ENCODE results near the gene CCDC12. TPM values are rescaled to one million over a fixed set of nuclear protein-coding genes. Genes with fewer than 3 reads are reported as not detected.
A peak's percentile ranks its signal among the peaks of the same experiment; 100 is the strongest.

The CCDC12 gene
- total RNA-seq, 1 donor from 2014 or later, result 35.6 TPM

- intact Hi-C loops (cut with DNase I), result loop anchor here (10.0 kb wide), 1 partner anchor 398 kb away; the partner anchor contains the start of gene RTP3
- peak; percentile 88 for DNase-seq (ENCODE audit: low spot score)
Observed at GRCh38 chr3:46892285-46893145, 84.0 kb downstream of the CCDC12 start.

- intact Hi-C loops (cut with DNase I), result loop anchor here (10.0 kb wide), 1 partner anchor 396 kb away; the partner anchor contains the start of gene RTP3
- no peak for DNase-seq (ENCODE audit: low spot score)
Observed at GRCh38 chr3:46891132-46891531, 85.4 kb downstream of the CCDC12 start.

- intact Hi-C loops (cut with DNase I), result loop anchor here (10.0 kb wide), 1 partner anchor 395 kb away; the partner anchor contains the start of gene RTP3
- no peak for DNase-seq (ENCODE audit: low spot score)
Observed at GRCh38 chr3:46890132-46890531, 86.4 kb downstream of the CCDC12 start.

GRCh38 chr3:46889381-46890110 is 87.0 kb downstream of the CCDC12 start:
- intact Hi-C loops (cut with DNase I), result loop anchor here (10.0 kb wide), 1 partner anchor 395 kb away; the partner anchor contains the start of gene RTP3
- no peak for DNase-seq (ENCODE audit: low spot score)

DNA sequence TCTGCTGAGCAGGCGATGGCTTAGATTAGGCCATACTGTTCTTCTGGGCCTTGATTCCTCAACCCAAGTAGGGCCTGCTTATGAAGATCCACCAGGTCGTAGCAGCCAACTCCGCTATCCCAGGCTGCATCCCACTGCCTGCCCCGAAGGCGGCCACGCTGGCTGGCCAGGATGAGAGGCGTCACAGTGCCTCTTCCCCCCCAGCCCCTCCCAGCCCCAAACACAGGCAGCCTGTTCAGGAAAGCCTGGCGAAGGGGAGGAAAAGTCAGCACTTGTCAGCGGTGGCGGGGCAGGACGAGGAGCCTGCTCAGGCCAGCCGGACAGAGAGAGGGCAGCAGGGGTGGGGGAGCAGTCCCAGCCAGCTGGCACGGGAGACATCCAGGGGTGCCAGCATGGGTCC is 87.8 kb downstream of the CCDC12 start:
- intact Hi-C loops (cut with DNase I), result no loop called here
- DNase-seq (ENCODE audit: low spot score), result no peak

DNA sequence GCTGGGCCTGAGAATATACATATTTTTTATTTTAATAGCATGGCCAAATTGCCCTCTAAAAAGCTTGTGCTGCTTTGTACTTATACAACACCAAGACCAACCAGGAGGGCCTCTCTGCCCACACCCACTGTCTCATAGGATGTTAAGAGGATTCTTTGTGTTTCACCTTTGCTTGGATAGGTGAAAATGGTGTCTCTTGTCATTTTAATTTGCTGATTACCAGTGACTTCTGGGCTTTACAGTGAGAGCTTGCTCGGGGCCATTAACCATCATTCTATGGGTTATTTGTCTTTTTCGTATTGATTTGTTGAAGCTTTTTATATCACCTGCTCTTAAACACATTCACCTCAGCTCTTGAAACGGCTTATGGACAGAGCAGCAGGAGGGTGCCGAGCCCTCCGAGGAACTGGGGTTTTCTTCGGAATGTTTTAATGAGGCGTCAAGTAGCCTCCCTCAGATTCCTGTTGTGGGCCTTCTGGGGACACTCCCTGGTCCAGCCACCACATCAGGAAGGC is 88.5 kb downstream of the CCDC12 start:
- intact Hi-C loops (cut with DNase I), result no loop called here
- DNase-seq (ENCODE audit: low spot score), result no peak

DNA sequence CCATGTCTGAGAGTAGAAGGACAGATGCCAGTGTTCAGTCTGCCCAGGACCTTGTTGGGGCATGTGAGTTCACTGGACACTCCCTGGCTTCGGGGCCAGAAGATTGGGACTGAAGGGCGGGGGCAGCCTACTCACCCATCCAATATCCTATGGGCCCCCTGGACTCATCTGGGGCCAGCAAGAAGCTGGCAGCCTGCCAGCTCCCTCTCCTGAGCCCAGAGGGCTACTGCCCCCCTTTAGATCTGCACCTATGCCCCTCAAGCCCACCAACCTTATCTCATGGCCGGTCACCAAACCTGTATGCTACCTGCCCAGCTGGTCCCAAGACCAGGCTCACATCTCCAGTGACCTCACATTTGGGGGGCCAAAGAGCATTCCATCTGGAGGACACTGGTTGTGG is 90.9 kb downstream of the CCDC12 start:
- intact Hi-C loops (cut with DNase I), result no loop called here
- DNase-seq (ENCODE audit: low spot score), result no peak

DNA sequence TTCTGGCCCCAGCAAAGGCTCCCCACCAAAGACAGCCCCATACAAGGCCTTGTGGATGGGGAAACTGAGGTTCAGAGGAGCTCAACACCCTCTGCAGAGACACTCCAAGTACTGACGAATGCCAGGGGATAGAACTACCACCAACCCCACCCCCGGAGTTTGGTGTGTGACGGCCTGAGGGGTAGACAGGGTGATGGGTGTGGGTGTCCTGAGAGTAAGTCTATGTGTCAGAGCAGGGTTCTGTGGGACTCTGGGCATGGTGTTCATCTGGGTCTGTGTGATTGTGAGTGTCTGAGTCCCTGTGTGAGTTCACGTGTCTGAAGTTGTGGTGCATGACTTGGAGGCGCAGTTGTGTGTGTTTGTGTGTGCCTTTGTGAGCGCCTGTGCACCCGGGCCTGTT is 91.6 kb downstream of the CCDC12 start:
- DNase-seq (ENCODE audit: low spot score), result no peak
- intact Hi-C loops (cut with DNase I), result no loop called here

- no peak for DNase-seq (ENCODE audit: low spot score)
- intact Hi-C loops (cut with DNase I), result no loop called here
Observed at GRCh38 chr3:46884427-46884826, 92.1 kb downstream of the CCDC12 start.

DNA sequence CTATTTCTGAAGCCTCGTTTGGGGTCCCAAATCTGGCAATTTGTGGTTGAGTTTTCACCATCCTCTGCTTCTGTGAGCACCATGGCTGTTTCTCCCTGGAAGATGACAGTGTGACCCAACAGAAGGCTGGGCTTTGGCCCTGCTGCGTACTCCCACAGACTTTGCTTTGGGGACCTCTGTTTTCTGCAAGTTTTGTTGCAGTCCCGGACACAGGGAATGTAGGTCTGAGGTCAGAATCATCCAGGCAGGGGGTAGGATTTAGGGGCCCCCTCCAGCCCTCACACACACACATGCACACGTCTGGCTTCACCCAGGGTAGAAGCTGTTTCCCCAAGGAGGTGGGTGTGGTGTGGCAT is 92.7 kb downstream of the CCDC12 start:
- no peak for DNase-seq (ENCODE audit: low spot score)
- intact Hi-C loops (cut with DNase I), result no loop called here

DNA sequence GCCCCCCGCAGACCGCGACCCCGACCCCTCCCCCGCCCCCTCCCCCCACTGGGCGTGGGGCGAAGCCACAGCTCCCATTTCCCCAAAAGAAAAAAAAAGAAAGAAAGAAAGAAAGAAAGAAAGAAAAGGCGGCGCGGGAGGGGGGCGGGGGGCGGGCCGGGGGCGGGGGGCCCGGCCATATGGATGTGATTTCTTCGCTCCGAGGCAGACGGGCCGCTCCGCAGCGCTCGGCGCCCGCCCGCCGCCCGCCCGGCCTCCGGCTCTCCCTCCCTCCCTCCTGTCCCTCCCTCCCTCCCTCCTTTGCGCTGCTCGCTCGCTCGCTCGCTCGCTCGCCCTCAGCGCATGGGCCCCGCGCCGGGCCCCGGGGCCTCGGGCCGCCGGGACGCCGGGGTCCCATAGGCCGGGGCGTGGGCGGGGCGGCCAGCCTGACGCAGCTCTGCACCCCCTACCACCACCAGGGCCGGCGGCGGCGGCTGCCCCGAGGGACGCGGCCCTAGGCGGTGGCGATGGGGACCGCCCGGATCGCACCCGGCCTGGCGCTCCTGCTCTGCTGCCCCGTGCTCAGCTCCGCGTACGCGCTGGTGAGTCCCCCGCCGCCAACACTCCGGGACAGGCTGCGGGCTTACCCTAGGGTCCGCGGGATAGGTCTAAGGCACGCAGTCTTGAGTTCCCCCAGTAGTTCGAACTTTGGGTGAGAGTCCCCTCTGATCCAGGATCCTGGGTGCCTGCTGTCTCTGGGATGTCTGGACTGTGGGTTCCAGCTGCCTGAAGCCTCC is 93.3 kb downstream of the CCDC12 start:
- DNase-seq (ENCODE audit: low spot score), result no peak
- intact Hi-C loops (cut with DNase I), result no loop called here

DNA sequence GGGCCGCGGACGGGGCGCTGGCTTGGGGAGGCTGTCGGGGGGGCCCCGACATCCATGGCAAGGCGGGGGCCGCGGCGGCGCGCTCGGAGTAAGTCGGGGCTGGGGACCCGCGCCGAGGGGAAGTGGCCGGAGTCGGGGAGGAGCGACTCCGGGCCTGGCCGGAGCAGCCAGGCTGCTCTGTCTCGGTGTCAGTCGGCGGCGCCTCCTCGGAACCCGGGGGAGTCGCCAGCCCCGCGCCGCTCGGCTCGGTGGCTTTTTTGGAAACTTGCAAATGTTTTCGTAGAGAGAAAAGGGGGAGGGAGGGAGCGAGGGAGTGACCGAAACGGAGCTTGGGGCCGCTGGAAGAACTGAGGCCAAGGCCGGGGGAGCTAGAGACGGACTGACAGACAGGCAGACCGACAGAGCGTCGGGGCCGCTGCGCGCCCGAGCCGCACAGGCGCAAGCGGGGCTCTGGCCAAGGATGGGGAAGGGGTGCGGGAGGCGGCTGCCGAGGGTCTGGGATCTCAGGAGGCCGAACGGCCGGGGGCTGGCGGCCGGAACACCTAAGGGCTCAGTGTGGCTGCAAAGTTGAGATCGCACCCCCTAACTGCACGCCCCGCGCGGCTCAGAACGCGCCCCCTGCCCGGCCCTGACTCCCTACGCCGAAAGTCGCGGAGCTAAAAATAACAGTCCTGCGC is 94.0 kb downstream of the CCDC12 start:
- intact Hi-C loops (cut with DNase I), result no loop called here
- no peak for DNase-seq (ENCODE audit: low spot score)

GRCh38 chr3:46881596-46882376 is 94.8 kb downstream of the CCDC12 start:
- DNase-seq (ENCODE audit: low spot score), result no peak
- intact Hi-C loops (cut with DNase I), result no loop called here

GRCh38 chr3:46880884-46881595 is 95.5 kb downstream of the CCDC12 start:
- DNase-seq (ENCODE audit: low spot score), result no peak
- intact Hi-C loops (cut with DNase I), result no loop called here

- intact Hi-C loops (cut with DNase I), result no loop called here
Observed at GRCh38 chr3:46878781-46879436, 97.6 kb downstream of the CCDC12 start.

DNA sequence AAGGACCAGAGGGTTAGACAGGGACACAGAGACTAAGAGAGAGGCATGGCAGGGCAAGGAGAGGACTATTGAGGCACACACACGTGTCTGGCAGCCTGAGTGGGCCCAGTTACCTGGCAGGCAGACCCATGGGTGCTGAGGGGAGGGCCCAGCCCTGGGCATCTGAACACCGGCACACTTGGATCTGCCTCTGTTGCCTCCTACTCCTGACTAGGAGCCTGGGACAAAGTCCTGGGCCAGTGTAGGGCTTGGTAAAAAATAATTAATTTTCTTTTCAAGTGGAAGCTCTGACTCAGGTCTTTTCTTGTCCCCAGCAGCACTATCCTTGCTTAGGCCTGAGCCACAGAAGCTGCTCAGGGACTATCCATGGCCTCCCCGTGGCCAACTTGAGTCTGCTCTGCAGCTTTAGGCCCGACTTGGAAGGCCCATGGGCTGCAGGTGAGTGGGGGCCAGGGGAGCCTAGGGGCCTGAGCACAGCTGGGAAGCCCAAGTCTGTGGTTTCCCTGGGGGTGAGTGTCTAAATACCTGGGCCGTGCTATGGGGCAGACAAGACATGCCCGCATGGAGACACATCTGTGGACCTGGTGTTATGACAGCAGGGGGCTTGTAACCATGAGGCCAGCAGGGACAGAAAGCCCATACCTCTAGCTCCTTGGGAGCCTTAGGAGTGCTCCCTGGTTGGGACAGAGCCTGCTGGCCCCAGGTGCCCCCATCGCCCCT is 99.0 kb downstream of the CCDC12 start, which contains the start of gene PTH1R:
Gene PTH1R, plus strand, starts transcription at position 316 of the 720 bp plus-strand sequence. CDS start 5,839 bp downstream, outside the sequence.
- intact Hi-C loops (cut with DNase I), result no loop called here
- no peak for DNase-seq (ENCODE audit: low spot score)

More at GRCh38 chr3:46878781-46879436, 97.6 kb downstream of the CCDC12 start:
- DNase-seq (ENCODE audit: low spot score), result no peak
